Activated T-cell treated with anti-CD3 and anti-CD28 coated beads, Interleukin-2, amount 50 U/mL, for 48 hours (primary cell): ENCODE data around the gene TMEM132C.
"Not testable (repeated sequence)": the region's sequence is repeated elsewhere in the genome, so short reads cannot be mapped to it uniquely, and the experiment has no call there.

ENCODE experiments used
- DNase-seq, 2 experiments: peaks; one replicate each; pipeline ENCODE4 v3.0.0-alpha.2; 2020

TMEM132C gene

GRCh38 chr12:128571906-128572810, 305.2 kb downstream of the TMEM132C start:
- no peak for DNase-seq

DNA sequence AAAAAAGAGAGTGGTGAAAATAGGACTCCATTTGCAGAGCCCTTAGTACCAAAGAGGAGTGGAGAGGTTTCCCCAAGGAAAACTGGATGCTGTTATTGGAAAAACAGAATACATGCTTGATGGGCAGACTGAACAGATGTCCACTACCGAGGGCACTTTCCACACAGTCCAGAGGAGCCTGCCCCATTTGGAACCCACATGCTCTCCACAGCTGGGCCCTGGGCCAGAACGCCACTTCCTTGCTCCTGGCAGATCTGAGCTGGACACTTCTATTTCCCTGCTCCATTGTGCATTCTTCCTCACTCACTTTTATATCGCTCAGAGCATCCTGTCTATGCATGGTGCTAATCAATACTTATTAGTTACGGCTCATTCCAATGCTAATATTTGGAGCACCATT, 306.9 kb downstream of the TMEM132C start:
- DNase-seq: no peak

DNA sequence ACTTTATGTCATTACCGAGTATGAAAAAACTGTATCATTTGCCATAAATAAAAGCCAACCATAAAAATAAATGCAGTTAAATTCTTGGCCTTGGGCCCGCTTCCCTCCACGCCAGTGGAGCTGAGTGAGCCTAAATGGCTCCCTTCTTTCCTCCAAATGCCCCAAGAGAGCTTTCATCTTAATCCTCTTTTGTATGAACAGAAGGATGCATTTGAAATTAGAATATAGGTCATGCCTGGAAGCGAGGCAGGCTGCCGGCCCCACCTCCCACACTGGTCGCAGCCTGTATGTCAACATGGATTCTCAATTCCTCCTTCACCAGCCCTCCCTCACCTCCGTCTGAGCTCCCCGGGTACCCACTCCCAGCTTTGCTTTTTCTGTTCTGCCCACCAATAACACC, 311.1 kb downstream of the TMEM132C start:
- DNase-seq: no peak

DNA sequence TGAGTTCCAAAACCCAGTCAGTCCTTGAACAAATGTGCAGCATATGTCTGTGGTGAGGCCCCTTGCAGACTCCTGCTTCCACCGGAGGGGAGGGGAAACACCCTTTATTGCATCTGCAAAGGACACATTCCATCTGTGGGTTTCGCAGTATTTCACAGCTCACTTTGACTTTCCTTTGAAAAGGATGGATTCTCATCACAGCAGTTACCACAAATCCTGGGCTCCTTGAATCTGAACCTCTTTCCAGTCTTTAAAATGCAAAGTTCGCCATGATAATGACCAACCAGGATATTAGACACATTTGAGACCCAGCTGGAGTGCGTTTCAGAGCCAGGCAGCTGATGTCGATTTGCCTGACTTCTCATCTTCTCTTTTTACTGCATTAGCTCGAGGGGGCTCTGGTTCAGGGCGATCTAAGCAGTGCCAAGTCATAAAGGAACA, 314.4 kb downstream of the TMEM132C start:
- no peak for DNase-seq

DNA sequence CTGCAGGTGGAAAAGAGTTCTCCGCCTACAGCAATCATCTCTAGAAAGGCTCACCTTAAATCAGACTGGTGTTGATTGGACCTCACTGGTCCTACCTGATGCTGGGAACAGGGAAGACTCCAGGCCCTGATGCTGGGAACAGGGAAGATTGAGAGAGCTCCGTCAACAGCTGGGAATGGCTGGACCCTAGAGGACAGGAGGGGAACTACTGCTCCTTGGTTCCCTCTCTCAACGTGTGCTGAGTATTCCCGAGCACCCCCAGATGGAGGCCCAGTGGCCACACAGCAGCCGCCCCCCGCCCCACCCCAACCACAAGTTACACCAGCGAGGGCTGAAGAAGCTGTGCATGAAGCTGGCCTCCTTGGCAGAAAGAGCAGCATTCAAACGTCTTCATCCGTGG, 316.5 kb downstream of the TMEM132C start:
- DNase-seq: no peak

GRCh38 chr12:128586451-128587029, 319.6 kb downstream of the TMEM132C start:
- DNase-seq: no peak

- DNase-seq: no peak
These were observed 320.9 kb downstream of the TMEM132C start for GRCh38 chr12:128587918-128588317.

GRCh38 chr12:128592220-128592744, 325.3 kb downstream of the TMEM132C start:
- no peak for DNase-seq

GRCh38 chr12:128594521-128594920, 327.6 kb downstream of the TMEM132C start:
- DNase-seq: no peak

DNA sequence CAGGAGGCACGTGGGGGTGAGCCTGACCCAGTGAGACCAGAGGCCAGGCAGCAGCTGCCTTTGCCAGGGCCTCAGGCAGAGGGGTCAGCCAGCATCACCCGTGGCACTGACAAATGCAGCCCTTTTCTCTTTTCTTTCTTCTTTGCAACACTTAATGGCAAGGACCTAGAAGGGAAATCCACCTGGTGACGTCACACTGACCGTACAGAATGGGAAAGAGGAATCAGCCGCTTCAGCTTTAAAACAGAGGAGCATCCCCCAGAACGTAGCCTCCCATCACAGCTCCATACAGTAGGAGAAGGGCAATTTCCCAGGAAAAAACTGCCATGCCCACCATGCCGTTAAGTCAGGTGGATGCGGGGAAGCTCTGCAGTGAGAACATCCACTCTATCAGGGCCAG, 328.6 kb downstream of the TMEM132C start:
- DNase-seq: no peak

DNA sequence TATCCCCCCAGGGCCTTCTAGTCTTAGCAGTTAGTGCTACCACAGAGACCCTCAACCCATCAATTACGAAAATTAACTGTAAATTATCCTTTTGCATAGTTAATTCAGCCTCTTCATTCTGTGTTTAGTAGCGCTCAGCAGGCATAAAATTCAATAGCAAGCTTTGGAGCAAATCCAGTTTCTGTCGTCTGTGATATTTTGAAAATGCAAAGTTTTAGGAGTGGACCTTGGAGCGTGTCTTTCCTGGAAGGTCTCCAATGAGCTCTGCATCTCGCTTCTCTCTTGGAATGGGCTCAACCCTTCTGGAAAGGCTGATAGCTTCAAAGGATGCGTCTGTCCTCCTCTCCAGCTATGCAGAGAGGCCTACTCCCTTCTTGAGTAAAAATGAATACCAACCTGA, 333.9 kb downstream of the TMEM132C start:
- DNase-seq: no peak

DNA sequence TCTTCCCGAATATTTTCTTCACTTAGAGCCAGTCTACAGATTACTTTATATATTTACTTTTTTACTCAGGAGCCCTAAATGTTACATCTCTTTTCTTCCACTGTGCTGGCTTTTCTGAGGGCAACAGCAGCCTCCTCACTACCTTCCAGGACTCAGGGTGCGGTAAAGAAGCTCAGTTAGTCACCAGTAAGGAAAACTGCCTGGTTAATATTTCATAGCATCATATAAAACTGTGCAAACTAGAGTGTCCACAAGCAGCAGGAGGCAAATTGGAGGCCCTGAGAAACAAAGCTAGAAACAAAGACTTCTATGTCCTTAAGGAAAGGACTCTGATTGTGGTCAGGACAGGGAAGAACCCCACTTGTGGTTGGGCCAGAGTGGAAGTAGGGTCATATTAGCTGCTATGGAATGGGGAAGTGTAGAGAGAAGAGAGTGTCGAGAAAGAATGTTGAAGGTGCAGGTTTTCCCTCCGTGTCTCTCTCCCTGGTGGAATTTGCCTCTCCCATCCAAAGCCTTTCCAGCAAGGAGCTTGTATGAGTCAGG, 336.7 kb downstream of the TMEM132C start:
- no peak for DNase-seq

GRCh38 chr12:128604219-128604618, 337.2 kb downstream of the TMEM132C start:
- DNase-seq: not testable (repeated sequence)

DNA sequence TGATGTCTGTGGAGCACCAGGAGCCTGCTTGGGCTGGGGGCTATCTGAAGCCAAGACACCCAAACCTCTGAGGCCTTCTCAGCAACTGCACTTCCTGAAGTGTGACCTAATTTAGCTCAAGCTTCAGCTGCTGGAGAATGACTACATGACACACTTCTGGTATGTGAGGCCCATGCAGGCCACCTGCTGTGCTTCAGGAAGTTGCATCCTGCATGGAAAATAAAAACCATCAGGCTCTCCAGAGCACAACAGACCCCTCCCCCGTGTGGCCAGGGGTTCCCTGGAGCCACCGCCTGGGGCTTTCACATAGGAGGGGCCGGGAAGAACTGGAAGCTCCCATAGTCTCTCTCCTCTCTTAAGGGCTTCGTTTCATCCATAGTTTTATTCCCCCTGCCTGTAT, 339.1 kb downstream of the TMEM132C start:
- DNase-seq: no peak

GRCh38 chr12:128606538-128606937, 339.6 kb downstream of the TMEM132C start:
- DNase-seq: no peak

DNA sequence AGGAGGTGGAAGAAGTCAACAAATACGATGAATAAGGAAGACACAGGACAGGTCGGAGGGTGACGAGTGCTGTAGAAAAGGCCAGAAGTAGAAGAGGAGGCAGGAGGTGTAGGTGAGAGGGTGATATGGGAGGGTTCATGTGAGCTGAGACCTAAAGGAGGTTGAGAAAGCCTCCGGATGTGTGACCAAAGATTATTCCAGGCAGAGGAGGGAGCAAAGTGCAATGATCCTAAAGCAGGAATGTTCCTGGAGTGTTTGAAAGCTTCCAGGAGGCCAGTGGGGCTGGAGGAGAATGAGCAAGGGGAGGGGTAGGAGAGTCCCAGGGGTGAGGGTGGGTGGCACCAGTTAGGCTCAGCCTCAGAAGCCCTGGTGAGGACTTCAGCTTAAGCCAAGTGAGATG, 340.0 kb downstream of the TMEM132C start:
- no peak for DNase-seq

GRCh38 chr12:128607641-128608040, 340.7 kb downstream of the TMEM132C start:
- no peak for DNase-seq

- DNase-seq: no peak
These were observed 342.9 kb downstream of the TMEM132C start for GRCh38 chr12:128609861-128610260.

- no peak for DNase-seq
These were observed 344.8 kb downstream of the TMEM132C start for GRCh38 chr12:128611736-128612135.

DNA sequence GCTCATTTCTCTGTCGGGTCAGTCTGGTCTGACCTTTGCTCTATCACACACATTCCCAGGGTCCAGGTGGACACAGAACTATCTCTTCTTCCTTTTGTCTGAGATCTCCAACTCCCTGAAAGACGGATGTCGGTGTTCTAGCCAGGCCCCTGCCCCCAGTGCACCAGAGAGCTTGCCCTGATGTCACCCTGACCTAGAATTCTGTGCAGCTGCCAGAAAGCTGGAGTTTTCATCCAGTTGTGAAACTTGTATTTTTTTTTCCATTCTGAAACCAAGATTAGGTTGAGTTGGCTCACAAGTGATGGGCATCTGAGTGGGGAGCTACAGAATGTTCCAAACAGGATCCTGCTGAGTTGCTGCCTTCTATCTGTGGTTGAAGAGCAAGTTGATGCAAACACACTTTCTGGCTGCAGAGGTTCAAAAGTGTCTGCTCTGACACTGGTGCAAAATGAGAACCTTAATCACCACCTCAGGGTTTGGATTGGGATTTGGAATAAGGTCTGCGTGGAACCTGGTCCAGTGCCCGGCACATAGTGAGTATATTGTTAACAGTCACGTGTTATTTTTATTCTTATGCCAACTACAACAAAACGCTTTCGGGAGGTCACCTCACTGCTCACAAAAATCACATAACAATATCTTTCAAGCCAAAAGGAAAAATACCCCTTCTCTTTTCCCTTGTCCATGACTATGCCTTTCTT, 345.3 kb downstream of the TMEM132C start:
- no peak for DNase-seq

DNA sequence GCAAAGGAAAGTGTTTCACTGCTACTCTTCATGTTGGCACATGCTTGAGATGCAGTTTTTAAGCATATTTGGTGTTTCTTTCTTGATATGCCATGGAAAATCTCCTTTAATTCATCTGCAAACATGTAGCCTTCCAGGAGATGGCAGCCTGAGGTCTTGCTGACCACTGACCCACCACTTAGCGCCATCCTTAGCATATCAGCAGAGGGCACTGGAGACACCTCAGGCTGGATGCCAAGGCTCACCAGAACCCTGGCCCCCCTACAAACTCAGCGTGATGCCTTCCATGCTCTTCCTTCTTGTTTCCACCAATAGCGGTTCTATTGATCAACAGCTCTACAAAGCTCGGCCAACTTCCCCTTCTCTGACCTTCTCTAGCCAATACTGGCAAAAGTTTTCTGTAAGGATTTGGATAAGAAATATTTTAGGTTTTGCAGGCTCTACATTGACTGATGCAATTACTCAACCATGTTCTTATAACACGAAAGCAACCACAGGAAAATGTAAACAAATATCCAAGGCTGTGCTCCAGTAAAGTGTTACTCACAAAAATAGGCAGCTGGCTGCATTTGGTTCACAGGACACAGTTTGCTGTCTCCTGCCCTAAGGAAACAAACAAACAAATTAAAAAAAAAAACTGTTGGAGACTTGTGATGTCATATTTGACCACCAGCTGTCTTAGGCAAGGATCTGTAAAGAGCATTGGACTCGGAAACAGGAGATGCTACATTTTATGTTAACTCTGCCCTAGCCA, 347.0 kb downstream of the TMEM132C start:
- no peak for DNase-seq

GRCh38 chr12:128617304-128617833, 350.4 kb downstream of the TMEM132C start:
- DNase-seq: no peak
